NCI-H2171 (cell line): ENCODE results near the gene EVPL.
A peak's percentile ranks its signal among the peaks of the same experiment; 100 is the strongest.
"Not testable (repeated sequence)": the region's sequence is repeated elsewhere in the genome, so short reads cannot be mapped to it uniquely, and the experiment has no call there.

ENCODE experiments used
- DNase-seq: peaks from one replicate; lab custom pipeline; 2025; lab: John Stamatoyannopoulos, UW

Gene EVPL

DNA sequence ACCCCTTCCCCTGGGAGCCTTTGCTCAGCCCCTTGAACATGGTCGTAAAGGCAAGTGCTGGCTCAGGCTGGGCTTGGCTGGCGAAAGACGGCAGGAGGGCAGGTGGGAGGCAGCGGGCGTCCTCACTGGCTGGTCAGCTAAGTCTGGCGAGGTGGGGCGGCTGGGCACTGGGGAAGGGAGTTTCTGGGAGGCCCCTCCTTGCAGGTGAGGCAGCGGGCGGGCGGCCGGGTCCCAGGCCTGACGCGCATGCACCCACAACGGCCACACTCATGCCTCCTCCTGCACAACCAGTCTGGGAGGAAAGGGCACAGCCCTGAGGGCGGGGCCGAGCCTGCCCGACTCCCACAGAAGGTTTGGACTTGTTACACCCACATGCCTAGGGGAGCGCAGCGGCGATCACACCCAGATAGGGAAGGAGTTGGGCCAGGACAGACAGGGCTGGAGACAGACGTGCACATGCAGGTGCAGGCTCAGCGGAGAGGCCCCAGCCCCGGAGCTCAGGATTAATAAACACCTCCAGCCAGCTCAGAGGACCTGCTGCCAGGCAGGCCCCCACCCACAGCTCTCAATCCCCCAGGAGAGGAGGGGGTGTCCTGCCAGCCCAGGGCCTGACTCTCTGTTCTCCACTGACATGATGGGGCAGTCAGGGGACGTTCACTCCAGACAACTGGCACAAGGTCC is at the start of gene EVPL:
TSS of gene EVPL (minus strand) at position 148 of the 681 bp plus-strand sequence. CDS start at position 40, 108 bp downstream.
- DNase-seq: no peak

DNA sequence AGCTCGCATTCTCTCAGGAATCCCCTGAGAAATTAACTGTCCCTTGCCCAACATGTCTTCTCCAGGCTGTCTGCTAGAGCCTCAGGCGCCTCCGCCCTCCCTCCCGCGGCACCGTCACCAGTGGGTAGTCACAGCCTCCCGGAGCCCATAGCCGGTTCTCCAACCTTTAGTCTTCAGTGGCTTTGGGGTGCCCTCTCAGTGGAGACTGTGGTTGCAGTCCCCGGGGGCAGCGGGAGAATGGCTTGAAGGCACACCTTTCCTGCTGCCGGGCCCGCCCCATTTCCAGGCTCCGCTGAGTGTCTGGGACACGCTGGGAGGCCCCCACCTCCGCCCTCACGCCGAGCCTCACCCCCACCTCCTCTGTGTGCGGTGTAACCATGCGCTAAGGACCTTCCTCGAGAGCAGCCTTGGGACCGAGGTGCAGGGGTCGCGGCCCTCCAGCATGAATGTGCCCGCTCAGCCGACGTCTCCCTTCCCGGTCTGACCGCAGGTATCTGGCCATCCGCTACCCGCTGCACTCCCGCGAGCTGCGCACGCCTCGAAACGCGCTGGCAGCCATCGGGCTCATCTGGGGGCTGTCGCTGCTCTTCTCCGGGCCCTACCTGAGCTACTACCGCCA is 49.1 kb upstream of the EVPL start:
- no peak for DNase-seq

DNA sequence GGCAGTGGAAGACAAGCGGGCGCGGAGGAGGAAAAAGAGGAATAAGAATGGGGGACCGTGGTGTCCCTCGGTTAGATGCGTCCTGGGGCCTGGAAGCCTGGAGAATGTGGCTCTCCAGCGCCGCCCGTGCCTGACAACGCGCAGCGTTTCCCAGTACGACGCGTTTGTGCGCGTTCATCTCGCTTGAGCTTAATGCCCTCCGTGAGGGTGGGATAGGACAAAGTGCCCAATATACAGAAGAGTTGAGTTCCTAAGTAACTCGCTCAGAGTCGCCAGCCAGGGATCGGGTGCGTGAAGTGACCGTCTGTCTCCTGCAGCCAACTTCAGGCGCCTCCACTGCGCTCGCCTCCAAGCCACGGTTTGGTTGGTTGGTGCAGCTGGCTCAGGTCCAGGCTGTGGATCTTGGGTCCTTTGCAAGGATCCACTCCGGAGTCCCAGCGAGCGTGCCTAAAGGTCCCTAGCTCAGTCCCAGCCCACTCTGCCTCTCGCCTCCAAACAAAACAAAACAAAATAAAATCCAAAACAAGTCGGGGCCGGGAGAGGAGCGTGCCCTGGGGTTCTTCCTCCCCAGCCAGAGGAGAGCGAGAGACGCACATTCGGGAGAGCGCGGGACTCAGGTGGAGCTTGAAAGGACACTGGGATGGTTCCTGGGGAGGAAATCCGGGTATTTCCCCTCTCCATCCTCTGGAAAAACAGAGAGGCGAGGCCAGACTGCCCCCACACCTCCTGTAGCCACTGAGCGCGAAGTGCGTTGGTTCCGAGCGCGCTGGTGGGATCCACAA is 48.4 kb upstream of the EVPL start:
- no peak for DNase-seq

DNA sequence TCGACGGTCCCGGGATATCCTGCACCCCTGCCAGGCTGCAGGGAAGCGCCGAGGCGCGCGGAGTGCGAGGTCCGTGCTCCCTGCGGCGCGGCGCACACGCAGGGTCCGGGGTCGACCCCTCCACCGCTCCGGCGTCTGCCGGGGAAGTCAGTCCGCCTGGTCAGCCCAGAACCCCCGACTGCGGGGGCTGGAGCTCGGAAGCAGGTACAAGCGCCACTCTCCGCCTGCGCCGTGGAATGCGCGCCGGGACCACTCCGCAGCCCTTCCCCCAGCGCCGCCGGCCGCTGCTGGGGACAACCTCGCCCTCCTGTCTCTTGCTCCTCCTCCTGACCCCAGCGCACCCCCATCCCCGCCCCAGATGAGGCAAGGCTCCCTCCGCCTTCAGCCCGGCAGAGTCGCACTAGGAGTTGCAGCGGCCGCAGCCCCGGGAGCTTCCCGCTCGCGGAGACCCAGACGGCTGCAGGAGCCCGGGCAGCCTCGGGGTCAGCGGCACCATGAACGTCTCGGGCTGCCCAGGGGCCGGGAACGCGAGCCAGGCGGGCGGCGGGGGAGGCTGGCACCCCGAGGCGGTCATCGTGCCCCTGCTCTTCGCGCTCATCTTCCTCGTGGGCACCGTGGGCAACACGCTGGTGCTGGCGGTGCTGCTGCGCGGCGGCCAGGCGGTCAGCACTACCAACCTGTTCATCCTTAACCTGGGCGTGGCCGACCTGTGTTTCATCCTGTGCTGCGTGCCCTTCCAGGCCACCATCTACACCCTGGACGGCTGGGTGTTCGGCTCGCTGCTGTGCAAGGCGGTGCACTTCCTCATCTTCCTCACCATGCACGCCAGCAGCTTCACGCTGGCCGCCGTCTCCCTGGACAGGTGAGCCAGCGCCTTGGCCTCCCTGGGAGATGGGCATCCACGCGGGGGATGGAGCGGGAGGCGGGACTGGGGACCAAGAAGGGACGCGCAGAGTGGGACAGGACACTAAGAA is 47.6 kb upstream of the EVPL start, which contains the start of gene GALR2:
TSS of gene GALR2 (plus strand) at position 392 of the 974 bp plus-strand sequence. CDS start at position 495, 103 bp downstream.
- no peak for DNase-seq

DNA sequence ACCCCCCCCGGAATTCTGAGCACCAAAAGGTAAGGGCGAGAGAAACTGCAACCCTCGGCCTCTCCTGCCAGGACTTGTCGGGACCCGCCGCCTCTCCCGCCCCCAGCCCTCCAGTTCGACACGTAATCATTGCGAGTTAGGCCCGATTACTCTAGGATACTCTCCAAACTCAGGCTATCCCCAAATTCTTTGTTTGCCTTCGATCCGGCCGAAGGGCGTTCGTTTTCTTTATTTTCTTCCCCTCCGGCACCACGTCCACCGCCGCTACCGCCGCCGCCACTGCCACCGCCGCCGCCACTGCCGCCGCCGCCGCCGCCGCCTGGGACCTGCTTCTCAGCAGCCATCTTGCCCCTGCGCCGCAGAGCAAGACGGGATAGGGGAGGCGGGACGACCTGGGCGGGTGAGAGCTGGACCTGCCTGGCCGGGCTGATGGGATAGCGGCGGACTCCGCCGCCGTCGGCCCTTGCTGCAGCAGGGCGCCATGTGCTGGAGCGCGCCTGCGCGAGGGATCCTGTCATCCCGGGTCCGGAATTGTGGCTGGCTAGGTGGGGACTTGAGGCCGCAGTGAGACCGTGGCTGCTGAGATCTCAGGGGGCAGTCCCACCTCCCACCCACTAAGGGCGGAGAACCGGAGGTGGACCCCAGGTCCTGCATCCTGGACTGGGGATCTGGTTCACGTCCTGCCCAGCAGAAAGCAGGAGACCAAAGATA is 45.2 kb upstream of the EVPL start, which contains the start of gene SRP68:
TSS of gene SRP68 (minus strand) at position 370 of the 711 bp plus-strand sequence. CDS start at position 344, 26 bp downstream.
- DNase-seq: peak; percentile 82

DNA sequence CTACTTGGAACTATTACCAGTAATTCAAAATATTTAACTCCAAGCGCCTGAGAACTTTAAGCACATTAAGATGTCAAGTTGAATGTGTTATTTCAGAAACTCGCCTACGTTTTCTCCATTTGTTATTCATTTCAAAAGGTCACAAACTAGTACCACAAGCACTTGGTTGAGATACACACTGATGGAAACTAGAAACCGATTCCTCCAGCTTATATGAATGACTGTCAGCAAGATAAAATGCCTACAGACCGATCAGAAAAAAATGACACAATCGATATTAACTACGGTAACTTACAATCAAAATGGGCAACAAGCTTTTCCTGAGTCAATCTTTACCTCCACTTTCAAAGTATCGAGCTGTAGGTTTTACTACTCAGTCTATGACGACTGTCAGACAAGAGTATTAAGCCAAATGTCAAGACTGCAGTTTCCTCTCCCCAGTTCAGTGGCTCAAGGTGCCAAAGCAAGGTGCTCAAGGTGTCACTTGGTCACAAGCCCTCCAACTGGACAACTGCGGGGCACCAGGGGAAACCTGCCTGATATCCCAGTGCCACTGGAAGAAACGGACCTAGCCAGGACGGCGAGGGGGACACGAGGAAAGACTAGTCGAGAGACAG is 44.5 kb upstream of the EVPL start:
- no peak for DNase-seq

DNA sequence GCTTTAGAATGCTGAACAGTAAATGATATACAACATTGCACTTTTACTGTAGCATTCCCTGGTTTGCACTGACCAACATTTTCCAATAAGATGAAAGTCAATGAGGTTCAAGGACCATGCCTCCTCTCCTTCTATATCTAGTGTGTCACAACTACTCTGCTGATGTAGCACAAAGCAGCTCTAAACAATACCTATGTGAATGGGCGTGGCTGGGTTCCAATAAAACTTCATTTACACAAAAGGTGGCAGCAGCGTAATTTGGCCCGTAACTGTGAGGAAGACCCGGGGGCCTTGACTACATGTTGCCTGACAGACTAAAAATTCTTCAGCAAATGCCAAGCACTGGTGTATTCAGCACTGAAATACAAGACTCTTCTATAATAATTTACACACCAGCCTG is 38.7 kb upstream of the EVPL start:
- no peak for DNase-seq

DNA sequence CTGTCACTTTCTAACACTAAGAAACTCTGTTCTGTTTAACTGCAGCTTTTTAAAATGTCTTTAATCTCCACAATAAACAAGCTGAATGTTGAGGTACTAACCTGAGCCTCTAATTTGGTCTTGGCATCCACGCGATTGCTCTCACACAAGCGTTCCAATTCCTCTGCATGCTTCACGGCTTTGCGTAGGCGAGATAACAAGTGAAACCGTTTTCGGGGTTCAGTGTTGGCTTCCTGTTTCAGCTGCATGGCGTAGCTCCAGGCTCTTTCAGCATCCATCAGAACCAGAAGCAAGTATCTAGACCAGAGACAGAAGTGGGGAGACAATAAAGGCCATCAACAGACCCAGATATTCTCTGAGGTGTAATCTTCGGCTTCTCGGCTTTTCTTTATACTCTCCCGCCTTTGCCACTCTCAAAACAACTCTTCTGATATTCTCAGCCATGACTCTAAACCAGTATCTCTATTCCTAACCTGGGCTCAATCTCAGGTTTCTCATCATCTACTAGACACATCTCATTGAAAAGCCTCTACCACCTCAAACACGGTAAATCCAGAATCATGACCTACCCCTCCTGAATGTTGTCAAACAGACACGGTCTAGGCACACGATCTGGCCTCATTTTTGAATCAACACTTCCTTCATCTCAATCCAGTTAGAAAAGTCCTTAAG is 36.9 kb upstream of the EVPL start:
- DNase-seq: no peak

DNA sequence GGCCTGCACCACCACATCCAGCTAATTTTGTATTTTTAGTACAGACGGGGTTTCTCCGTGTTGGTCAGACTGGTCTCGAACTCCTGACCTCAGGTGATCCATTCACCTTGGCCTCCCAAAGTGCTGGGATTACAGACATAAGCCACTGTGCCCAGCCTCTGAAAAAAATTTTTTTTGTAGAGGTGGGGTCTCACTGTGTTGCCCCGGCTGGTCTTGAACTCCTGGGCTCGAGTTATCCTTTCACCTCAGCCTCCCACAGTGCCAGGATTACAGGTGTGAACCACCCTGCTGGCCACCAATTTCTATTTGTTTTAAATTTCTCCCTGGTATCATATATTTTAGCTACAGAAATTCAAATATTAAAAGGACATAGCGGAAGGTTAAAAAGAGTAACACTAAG is 31.2 kb upstream of the EVPL start:
- not testable (repeated sequence) for DNase-seq

DNA sequence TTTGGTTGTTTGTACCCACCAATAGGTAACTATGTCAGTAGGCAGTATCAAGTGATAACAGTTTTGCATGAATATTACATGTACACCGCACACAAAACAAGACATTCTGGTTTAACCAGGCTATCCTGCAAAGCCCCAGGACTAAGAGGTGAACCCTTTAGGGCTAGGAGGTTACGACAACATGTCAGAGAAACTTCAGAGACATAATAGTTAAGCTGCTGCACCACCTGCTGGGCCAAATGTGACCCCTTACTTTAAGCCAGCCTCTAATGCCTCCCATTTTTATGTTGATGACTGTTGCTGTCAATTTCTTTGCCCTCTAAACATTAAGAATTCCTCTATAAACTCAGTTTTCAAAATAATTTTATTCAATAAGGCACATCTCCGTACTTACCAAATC is 29.8 kb upstream of the EVPL start:
- DNase-seq: no peak

DNA sequence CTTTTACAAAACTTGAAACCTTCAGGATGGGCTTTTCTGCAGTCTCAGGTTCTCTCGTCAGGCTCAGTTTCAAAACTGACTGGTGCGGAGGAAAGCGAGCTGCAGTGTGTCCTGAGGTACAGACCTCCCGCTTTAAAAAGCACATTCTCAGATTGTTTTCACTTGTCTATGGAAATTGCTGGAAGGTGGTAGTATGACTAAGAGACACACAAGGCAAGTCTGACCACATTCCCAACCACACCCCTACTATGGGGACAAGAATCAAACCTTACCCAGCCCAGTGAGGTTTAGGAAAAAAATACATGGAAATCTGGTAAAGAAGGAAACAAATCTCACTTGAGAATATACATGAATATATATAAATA is 27.0 kb upstream of the EVPL start:
- DNase-seq: no peak

DNA sequence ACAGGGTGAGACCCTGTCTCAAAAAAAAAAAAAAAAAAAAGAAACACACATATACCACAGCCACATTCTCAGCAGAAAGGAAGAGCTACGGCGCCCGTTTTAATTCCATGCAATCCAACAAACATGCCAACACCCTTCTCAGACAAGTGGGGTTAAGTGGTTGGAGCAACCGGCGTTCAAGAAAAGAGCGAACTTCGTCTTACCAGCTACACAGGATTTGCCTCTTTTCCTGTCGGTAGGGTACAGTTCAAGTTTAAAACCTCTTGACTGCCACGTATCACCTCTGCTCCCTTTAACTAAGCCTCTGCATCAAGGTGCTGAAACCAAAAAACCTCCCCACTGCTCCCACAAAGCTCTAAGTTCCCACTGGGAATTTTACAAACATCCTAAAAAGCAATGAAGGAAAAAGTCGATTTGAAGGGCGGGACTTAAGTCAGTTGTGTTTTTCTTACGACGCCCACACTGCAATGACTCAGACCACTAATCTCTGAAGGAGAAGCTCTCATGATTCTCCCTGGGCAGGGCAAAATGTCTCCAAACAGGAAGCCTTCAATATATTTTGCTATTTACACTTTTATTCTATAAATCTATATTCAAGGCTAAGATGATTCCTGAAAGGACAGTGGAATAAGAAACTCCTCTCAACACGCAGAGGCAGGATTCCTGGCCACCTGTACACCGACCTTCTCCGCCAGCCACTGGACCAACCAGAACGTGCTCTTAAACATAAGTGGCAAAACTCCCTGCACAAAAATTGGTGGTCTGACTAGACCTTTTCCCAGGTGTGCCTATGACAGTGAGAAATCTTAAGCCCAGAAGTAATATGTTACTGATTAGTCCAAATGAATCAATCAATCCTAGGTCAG is 26.4 kb upstream of the EVPL start:
- DNase-seq: no peak

DNA sequence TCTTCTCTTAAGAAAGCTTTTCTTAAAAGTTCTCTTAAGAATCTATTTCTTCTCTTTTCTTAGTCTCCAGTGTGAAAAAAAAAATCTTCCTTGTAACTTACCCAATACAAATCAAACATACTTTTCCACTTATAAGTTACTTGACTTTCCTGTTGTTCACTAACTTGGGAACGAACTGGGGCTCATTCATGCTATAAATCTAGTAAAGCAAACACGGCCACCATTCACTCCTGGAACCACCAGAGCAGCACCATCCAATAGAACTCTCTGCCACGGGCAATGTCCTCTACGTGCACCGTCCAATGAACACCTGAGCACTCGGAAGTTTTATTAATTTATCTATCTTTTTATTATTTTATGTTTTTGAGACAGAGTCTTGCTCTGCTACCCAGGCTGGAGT is 24.5 kb upstream of the EVPL start:
- no peak for DNase-seq

DNA sequence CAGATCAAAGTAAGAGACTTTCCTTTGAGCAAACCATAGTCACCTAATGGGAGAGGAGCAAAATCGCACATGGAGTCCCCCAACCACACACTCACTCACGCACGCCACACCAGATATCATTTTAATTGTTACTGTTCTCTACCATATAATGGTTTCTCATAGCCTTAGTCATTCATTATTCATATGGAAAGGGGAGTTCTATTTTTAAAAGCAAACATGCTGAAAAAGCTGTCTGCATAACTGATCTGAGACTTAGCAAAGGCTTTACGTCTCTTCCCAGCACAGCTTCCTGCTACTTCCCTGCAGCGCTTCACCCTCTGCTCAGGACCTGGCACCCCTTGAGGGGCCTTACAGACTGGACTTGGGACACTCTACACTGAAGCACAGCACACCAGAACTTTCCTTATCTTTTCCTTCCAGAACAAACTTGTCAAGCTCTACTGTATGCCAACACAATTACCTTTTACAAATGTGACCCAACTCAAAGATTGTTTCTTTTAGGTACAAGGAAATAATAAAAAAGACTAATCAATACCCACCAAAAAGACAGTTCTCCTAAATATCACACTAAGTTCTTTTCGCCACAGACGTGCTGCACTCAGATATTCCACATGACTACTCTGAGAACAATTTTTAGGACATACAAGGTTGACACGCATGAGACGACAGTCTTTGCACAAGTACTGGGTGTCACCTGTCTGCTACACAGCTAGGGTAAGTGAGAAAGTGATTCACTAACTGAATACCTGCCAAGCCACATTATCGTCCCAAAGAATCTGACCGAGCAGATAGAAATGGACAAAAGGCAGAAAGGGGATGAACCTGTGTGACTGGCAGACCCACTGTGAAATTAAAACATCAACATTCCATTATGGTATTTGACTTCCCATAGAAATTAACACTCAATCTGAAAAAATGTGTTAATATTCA is 23.7 kb upstream of the EVPL start:
- DNase-seq: no peak

DNA sequence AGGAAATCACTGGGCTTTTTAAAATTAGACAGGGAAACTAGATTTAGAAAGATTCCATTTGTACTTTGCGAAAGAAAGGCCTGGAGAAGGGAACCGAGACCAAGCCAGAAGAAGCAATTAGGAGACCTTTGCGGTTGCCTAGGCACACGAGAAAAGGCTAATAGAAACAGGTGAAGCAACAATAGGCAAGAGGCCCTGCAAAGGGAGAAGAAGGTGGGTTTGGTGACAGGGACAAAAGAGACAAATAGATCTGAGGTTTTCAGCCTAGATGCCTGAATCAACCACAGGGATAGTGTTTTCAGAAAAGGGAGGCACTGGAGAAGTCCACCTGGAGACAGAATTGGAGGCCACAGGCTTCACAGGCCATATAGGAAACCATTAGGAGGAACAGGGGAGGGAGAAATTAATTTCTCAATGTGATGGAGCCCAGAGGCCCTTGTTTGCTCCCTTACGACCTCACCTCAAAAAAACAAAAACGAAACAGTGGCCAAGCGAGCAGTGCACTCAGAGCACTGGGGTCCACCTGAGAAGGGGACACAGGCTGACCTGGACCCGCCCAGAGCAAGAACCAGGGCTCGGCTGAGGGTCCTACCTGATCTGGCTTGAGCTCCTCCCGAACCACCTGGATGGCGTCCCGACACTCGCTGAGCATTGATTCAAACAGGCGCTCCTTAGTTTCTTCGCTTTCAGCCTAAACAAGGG is 22.9 kb upstream of the EVPL start:
- DNase-seq: no peak

DNA sequence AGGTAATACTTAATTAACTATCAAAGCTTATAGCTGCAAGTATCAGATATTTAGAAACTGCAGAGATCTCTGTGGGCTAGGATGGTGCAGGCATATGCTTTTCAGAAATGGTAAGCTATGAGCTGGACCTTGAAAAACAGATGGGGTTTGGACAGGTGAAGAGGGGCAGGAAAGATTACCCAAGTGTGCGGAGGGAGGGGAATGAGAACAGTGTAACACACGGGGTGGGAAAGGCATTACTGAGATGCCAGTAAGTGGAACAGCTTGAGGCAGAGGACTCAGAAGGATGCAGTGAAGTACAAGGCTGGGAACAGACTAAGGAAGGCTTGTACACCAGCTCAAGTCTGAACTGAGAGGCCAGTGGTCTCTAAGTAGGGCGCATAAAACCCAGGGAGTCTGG is 22.1 kb upstream of the EVPL start:
- no peak for DNase-seq

DNA sequence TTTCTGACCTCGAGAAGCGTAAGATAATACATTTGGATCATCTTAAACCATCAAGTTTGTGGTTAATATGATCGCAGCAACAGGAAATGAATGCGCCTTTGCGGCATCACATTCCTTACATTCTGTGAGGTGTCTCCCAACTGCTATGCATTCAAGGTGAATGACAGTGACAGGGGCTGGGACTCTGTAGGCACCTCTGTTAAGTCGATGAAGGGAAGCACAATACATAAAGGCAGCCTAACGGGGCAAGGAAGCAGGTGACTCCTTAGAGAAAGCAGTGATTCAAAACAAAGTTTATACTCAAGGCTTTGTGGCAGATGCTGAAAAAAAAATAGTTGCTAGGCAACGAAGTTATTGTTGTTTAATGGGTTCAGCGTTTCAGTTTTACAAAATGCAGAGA is 21.6 kb upstream of the EVPL start:
- no peak for DNase-seq
